SK-N-SH (cell line): Measurements from ENCODE around the gene ZNF331. TPM values are rescaled to one million over a fixed set of nuclear protein-coding genes. Genes with fewer than 3 reads are reported as not detected.

ENCODE experiments used
- CTCF ChIA-PET: fragments of 300-600, 350-600 bp; formaldehyde crosslinking; extraction: SDS; loops from one replicate; lab custom pipeline; 2021; lab: Yijun Ruan, JAX
- POLR2A ChIA-PET: fragments of 350-600 bp; sonication (Branson Sonifier 250); formaldehyde crosslinking; extraction: SDS; loops from one replicate; lab custom pipeline; 2020; ENCODE audit warnings: antibody characterized with exemption, inconsistent platforms; lab: Yijun Ruan, JAX
- DNase-seq: peaks from one replicate; pipeline ENCODE4 v3.0.0; 2012
- H2AFZ ChIP-seq: fragments of 200-600 bp; sonication (generic); 2 replicates; pipeline ENCODE4 v1.8.1; 2016; ENCODE audit warnings: antibody characterized with exemption, mild to moderate bottlenecking, low read depth
- H3F3A ChIP-seq: fragments of 200-600 bp; sonication (generic); replicated peaks from 2 replicates; pipeline ENCODE3; 2016; ENCODE audit warnings: antibody characterized with exemption, mild to moderate bottlenecking; ENCODE audit not compliant: insufficient read depth
- H3K27ac ChIP-seq, 2 experiments: fragments of 200-500 bp in 1 of 2; fragments of 200-600 bp in 1 of 2; sonication (Bioruptor generic) in 1 of 2; sonication (generic), shearing (Covaris generic) in 1 of 2; 2 replicates each; pipeline versions ENCODE4 v1.5.1 to v1.6.1; 2014 to 2016; ENCODE audit warnings: low read depth in 2 of 2, inconsistent platforms in 1 of 2, low read length in 1 of 2, mild to moderate bottlenecking in 1 of 2, mixed read lengths in 1 of 2
- H3K27me3 ChIP-seq: fragments of 200-600 bp; sonication (generic), shearing (Covaris generic); 2 replicates; pipeline ENCODE4 v1.6.1; 2016; ENCODE audit warnings: mixed run types; ENCODE audit not compliant: insufficient read depth
- H3K36me3 ChIP-seq, 2 experiments: fragments of 200-500 bp in 1 of 2; fragments of 200-600 bp in 1 of 2; sonication (Bioruptor generic) in 1 of 2; sonication (generic) in 1 of 2; replicated peaks in 1 of 2; 2 replicates each; pipeline versions ENCODE3 to v1.5.1; 2014 to 2016; ENCODE audit warnings: low read length in 1 of 2, mild to moderate bottlenecking in 1 of 2; ENCODE audit not compliant: insufficient read depth in 2 of 2, control insufficient read depth in 1 of 2
- H3K4me1 ChIP-seq, 2 experiments: fragments of 200-500 bp in 1 of 2; fragments of 200-600 bp in 1 of 2; sonication (Bioruptor generic) in 1 of 2; sonication (generic), shearing (Covaris generic) in 1 of 2; 2 replicates each; pipeline versions ENCODE4 v1.5.1 to v1.6.1; 2014 to 2016; ENCODE audit warnings: low read depth in 1 of 2, low read length in 1 of 2, mixed run types in 1 of 2; ENCODE audit not compliant: insufficient read depth in 2 of 2, control insufficient read depth in 1 of 2
- H3K4me2 ChIP-seq: fragments of 200-600 bp; sonication (generic), shearing (Covaris generic); 2 replicates; pipeline ENCODE4 v1.6.1; 2017; ENCODE audit warnings: mixed run types
- H3K4me3 ChIP-seq, 2 experiments: fragments of 200-500 bp in 1 of 2; fragments of 200-600 bp in 1 of 2; sonication (Bioruptor generic) in 1 of 2; sonication (generic), shearing (Covaris generic) in 1 of 2; 2 replicates each; pipeline versions ENCODE4 v1.5.1 to v1.8.1; 2014 to 2016; ENCODE audit warnings: low read depth in 2 of 2, inconsistent platforms in 1 of 2, low read length in 1 of 2, mild to moderate bottlenecking in 1 of 2, mixed read lengths in 1 of 2, moderate library complexity in 1 of 2
- H3K79me2 ChIP-seq: fragments of 200-600 bp; sonication (generic); 2 replicates; pipeline ENCODE4 v1.8.1; 2017; ENCODE audit warnings: mild to moderate bottlenecking; ENCODE audit not compliant: insufficient read depth
- H3K9ac ChIP-seq: fragments of 200-600 bp; sonication (generic); 2 replicates; pipeline ENCODE4 v1.6.1; 2017; ENCODE audit warnings: mixed run types
- H3K9me2 ChIP-seq: fragments of 200-600 bp; sonication (generic); 2 replicates; pipeline ENCODE4 v1.6.1; 2017; ENCODE audit warnings: mixed run types
- H3K9me3 ChIP-seq: fragments of 200-600 bp; sonication (generic); 2 replicates; pipeline ENCODE4 v1.6.1; 2017; ENCODE audit warnings: mixed run types, mild to moderate bottlenecking, moderate library complexity
- H4K20me1 ChIP-seq: fragments of 200-600 bp; sonication (generic); 2 replicates; pipeline ENCODE4 v1.6.1; 2017; ENCODE audit warnings: mild to moderate bottlenecking, mixed run types; ENCODE audit not compliant: insufficient read depth
- CHD2 ChIP-seq: fragments of 150-350 bp; IDR thresholded peaks from 2 replicates; pipeline ENCODE4 v1.6.1; 2018; ENCODE audit warnings: low read length; ENCODE audit not compliant: partially characterized antibody
- CTCF ChIP-seq: fragments of 200-600 bp; sonication (generic); IDR thresholded peaks from 2 replicates; pipeline ENCODE4 v1.6.1; 2017; ENCODE audit warnings: antibody characterized with exemption, mild to moderate bottlenecking, moderate library complexity
- ELF1 ChIP-seq: IDR thresholded peaks from 2 replicates; pipeline ENCODE4 v1.4.0; 2012
- EP300 ChIP-seq, 2 experiments: IDR thresholded peaks; 2 replicates each; pipeline versions ENCODE4 v1.4.0 to v1.6.1; 2012; ENCODE audit warnings: borderline replicate concordance in 1 of 2, low read depth in 1 of 2, low read length in 1 of 2
- FOSL2 ChIP-seq: IDR thresholded peaks from 2 replicates; pipeline ENCODE4 v1.4.0; 2012; ENCODE audit warnings: low read depth, mild to moderate bottlenecking, moderate library complexity, borderline replicate concordance
- FOXJ3 ChIP-seq: sonication (generic); formaldehyde crosslinking; IDR thresholded peaks from 2 replicates; pipeline ENCODE4 v1.5.1; 2020; ENCODE audit warnings: mild to moderate bottlenecking, missing genetic modification reagents
- GATA2 ChIP-seq: sonication (generic); formaldehyde crosslinking; IDR thresholded peaks from 2 replicates; pipeline ENCODE4 v1.5.0; 2020; ENCODE audit warnings: mild to moderate bottlenecking, missing genetic modification reagents
- IRF3 ChIP-seq: fragments of 150-350 bp; IDR thresholded peaks from 2 replicates; pipeline ENCODE4 v1.6.1; 2016; ENCODE audit warnings: mild to moderate bottlenecking, low read depth, low read length
- JUND ChIP-seq: IDR thresholded peaks from 2 replicates; pipeline ENCODE4 v1.4.0; 2012
- MAX ChIP-seq: IDR thresholded peaks from 2 replicates; pipeline ENCODE4 v1.4.0; 2012; ENCODE audit warnings: low read depth
- MEF2A ChIP-seq: IDR thresholded peaks from 2 replicates; pipeline ENCODE4 v1.4.0; 2012; ENCODE audit warnings: low read depth, borderline replicate concordance
- MXI1 ChIP-seq: IDR thresholded peaks from 2 replicates; pipeline ENCODE4 v1.6.1; 2012; ENCODE audit warnings: mild to moderate bottlenecking, low read depth, low read length, improper control_type of control experiment
- NFIC ChIP-seq: IDR thresholded peaks from 2 replicates; pipeline ENCODE4 v1.4.0; 2012; ENCODE audit warnings: borderline replicate concordance
- RCOR1 ChIP-seq: fragments of 150-350 bp; IDR thresholded peaks from 2 replicates; pipeline ENCODE4 v1.6.1; 2017; ENCODE audit warnings: antibody characterized with exemption, low read length
- REST ChIP-seq: IDR thresholded peaks from 2 replicates; pipeline ENCODE4 v1.6.1; 2012; ENCODE audit warnings: mild to moderate bottlenecking, low read depth, low read length, moderate library complexity
- RFX5 ChIP-seq: IDR thresholded peaks from 2 replicates; pipeline ENCODE4 v1.6.1; 2012; ENCODE audit warnings: mild to moderate bottlenecking, improper control_type of control experiment, low read length
- RXRA ChIP-seq: IDR thresholded peaks from 2 replicates; pipeline ENCODE4 v1.4.0; 2012; ENCODE audit warnings: low read depth, mild to moderate bottlenecking, borderline replicate concordance
- SIN3A ChIP-seq: IDR thresholded peaks from 2 replicates; pipeline ENCODE4 v1.6.1; 2012; ENCODE audit warnings: low read depth, mild to moderate bottlenecking, low read length, moderate library complexity, borderline replicate concordance
- SMC3 ChIP-seq: IDR thresholded peaks from 2 replicates; pipeline ENCODE4 v1.6.1; 2012; ENCODE audit warnings: low read depth, low read length, improper control_type of control experiment
- TAF1 ChIP-seq: IDR thresholded peaks from 2 replicates; pipeline ENCODE4 v1.6.1; 2012; ENCODE audit warnings: low read depth, mild to moderate bottlenecking, low read length, moderate library complexity, borderline replicate concordance
- TEAD4 ChIP-seq: IDR thresholded peaks from 2 replicates; pipeline ENCODE4 v1.4.0; 2012; ENCODE audit warnings: mild to moderate bottlenecking, borderline replicate concordance; ENCODE audit not compliant: insufficient read depth
- YY1 ChIP-seq: IDR thresholded peaks from 2 replicates; pipeline ENCODE4 v1.4.0; 2012; ENCODE audit warnings: low read depth, mild to moderate bottlenecking
- WGBS: methylation state at CpG from one replicate; pipeline ENCODE4 v1.1.6; 2017; ENCODE audit warnings: low lambda C conversion rate; 5-methylcytosine and 5-hydroxymethylcytosine counted together
- polyA plus RNA-seq, 3 experiments: library from polyadenylated mRNA; depleted of rRNA; stranded (reverse); fragments of >200 nt; gene quantifications; 2 replicates each; pipeline ENCODE4 v1.2.3, GENCODE V29; 2012

ZNF331 gene
- polyA plus RNA-seq, 1 of the 3 experiments (the other 2 are of a cell fraction) = 7.2 TPM

- TF ChIP-seq MAX (no peak), SIN3A (no peak), RXRA (no peak), TAF1 (no peak), FOXJ3 (CRISPR knock-in tag) (no peak), FOSL2 (no peak)
These were observed 60.4 kb downstream of the ZNF331 start (continued) for GRCh38 chr19:53598361-53598760.

GRCh38 chr19:53600217-53600616 is 62.3 kb downstream of the ZNF331 start:
- peaks cover 31% of the 10 kb centered on the region; the same call in 1 of the 2 replicates for H3K27me3 ChIP-seq
- H3K9me3 ChIP-seq = no peaks in the 10 kb centered on the region
- no peaks in the 10 kb centered on the region for H3K9me2 ChIP-seq
- no peak overlapping the region for H3K27ac ChIP-seq
- no peak overlapping the region for H3K4me2 ChIP-seq
- H2AFZ ChIP-seq = no peak overlapping the region
- no peaks in the 10 kb centered on the region for H3K79me2 ChIP-seq
- DNase-seq = no peak
- POLR2A ChIA-PET = no interaction called here
- no peaks in the 10 kb centered on the region for H3K4me1 ChIP-seq
- TF ChIP-seq SMC3 = no peak
- TF ChIP-seq ELF1 = no peak
- CTCF ChIA-PET = interaction anchor here (0.9 kb wide), 1 partner anchor 146 kb away, joined by 6 read pairs; no protein-coding TSS in a partner anchor
- H3F3A ChIP-seq = no peaks in the 10 kb centered on the region
- H4K20me1 ChIP-seq = no peaks in the 10 kb centered on the region
- no peak overlapping the region for H3K4me3 ChIP-seq
- H3K36me3 ChIP-seq = no peaks in the 10 kb centered on the region
- no peak overlapping the region for H3K9ac ChIP-seq
- WGBS = 16% methylated on average over 4 of the region's 4 CpGs

- 12% methylated on average over 13 of the region's 15 CpGs for WGBS
These were observed 68.1 kb downstream of the ZNF331 start for GRCh38 chr19:53606031-53606430.

More at GRCh38 chr19:53606031-53606430, 68.1 kb downstream of the ZNF331 start:
- Histone ChIP-seq H2AFZ (no peak overlapping the region), H3K36me3 (no peaks in the 10 kb centered on the region)
- no peak for DNase-seq
- TF ChIP-seq NFIC (no peak), MAX (no peak), GATA2 (CRISPR knock-in tag) (no peak), TEAD4 (no peak), RCOR1 (no peak), MXI1 (no peak), JUND (no peak), MEF2A (no peak), YY1 (no peak), REST (no peak), RFX5 (no peak), IRF3 (no peak), CTCF (no peak), CHD2 (no peak), EP300 (IDR thresholded peaks at IDR 0.05; ENCODE audit: borderline replicate concordance in 1 of 2, low read depth in 1 of 2, low read length in 1 of 2) (no peak)
- TF ChIP-seq, all 33 proteins: peak for 0
- Histone ChIP-seq H3K4me2 (no peak overlapping the region), H3K4me3 (no peak overlapping the region), H3F3A (no peaks in the 10 kb centered on the region), H3K9ac (no peak overlapping the region), H3K27ac (no peak overlapping the region), H3K9me2 (no peaks in the 10 kb centered on the region), H3K9me3 (no peaks in the 10 kb centered on the region), H4K20me1 (no peaks in the 10 kb centered on the region), H3K79me2 (no peaks in the 10 kb centered on the region), H3K4me1 (no peaks in the 10 kb centered on the region), H3K27me3 (peaks cover 49% of the 10 kb centered on the region; the same call in 1 of the 2 replicates)
- ChIA-PET POLR2A (no interaction called here), CTCF (no interaction called here)
